Activated naive CD8-positive, alpha-beta T cell treated with anti-CD3 and anti-CD28 coated beads, Interleukin-2, amount 50 U/mL, for 16 hours (primary cell): ENCODE results near the gene RRP1B.
"Not testable (repeated sequence)": the region's sequence is repeated elsewhere in the genome, so short reads cannot be mapped to it uniquely, and the experiment has no call there.

Source experiments
- DNase-seq: peaks from one replicate; pipeline ENCODE4 v3.0.0-alpha.2; 2020; ENCODE audit warnings: low read depth, low spot score

Gene RRP1B

DNA sequence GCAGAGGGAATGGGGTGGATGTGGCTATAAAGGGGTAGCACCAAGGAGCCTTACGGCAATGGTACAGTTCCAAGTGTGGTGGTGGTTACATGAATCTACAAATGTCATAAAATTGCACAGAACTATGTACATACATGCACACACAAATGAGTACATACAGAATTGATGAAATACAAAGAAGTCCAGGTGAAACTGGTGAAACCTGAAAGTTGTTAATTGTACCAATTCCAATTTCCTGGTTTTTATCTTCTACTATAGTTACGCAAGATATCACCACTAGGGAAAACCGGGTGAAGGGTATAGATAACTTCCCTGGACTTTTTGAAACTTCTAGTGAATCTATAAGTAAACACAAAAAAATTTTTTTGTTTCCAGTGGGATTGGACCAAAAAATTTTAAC lies 19.0 kb upstream of the RRP1B start:
- DNase-seq: no peak

DNA sequence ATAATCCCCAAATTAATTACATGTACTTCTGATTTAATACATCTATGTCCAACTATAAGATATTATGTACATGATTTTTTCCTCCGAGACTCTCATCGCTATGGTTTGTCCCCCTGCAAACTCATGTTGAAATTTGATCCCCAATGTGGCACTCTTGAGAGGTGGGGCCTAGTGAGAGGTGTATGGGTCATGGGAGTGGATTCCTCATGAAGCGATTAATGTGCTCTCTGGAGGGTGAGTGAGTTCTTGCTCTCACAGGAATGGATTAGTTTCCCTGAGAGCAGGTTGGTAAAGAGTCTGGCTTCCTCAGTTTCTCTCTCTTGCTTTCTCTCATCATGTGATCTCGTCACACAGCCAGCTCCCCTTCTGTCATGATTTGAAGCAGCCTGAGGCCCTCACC lies 16.2 kb upstream of the RRP1B start:
- no peak for DNase-seq

DNA sequence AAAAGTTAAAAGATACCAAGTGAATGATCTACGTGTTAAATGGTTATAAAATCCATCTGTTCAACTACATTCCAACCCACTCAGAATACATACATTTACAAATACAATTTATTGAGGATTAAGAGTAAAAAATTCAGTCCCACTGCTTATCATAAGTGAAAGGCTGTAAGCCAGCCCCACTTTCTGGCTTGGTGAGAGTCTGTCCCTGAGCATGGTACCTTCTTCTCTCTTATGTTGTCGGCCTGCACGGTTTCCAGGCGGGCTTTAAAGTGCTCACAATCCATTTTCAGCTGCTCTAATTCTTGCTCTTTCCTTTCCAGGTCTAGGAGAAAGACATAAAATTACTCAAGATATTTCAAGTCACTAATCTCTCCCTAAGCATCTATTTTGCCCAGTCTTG lies 15.3 kb upstream of the RRP1B start:
- no peak for DNase-seq

DNA sequence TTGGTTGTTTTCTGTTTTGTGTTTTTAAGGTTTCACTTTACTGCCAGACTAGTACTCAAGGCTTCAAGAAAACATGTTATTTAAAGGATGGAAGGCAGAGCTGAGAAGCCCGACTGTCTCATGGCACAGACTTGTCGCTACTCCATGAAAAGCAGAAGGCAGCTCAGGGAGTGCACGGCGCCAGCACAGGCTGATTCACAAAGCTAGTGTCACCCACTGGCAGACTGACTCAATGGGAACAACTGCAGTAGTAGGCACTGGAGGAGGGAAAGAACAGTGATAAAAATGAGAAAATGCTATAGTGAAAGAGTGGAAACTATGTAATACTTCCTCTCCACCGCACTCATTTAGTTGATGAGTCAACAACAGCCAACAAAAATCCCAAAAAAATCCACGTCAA lies 14.8 kb upstream of the RRP1B start:
- no peak for DNase-seq

- no peak for DNase-seq
Measured at GRCh38 chr21:43645136-43645891, 14.0 kb upstream of the RRP1B start.

- DNase-seq: no peak
Measured at GRCh38 chr21:43645976-43646375, 13.4 kb upstream of the RRP1B start.

- peak; percentile 72 for DNase-seq
Measured at GRCh38 chr21:43646550-43647260, 12.7 kb upstream of the RRP1B start.

DNA sequence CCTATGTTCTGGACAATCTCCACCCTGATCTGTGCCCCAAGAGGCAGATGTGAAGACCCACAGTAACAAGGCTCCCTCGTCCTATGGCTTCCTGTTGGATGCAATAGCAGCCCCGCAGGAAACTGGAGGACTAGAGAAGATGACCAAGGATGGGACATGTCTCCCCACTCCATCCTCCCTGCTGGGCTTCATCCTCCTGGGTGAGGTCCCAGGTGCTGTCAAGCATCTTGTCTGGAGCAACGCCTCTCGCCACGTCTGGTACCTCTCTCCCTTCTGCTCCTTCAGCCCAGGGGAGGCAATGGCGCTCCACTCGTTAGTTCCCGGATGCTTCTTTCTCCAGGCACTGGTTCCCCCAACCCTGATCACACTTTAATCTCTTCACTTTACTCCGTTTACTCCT lies 11.2 kb upstream of the RRP1B start:
- no peak for DNase-seq

DNA sequence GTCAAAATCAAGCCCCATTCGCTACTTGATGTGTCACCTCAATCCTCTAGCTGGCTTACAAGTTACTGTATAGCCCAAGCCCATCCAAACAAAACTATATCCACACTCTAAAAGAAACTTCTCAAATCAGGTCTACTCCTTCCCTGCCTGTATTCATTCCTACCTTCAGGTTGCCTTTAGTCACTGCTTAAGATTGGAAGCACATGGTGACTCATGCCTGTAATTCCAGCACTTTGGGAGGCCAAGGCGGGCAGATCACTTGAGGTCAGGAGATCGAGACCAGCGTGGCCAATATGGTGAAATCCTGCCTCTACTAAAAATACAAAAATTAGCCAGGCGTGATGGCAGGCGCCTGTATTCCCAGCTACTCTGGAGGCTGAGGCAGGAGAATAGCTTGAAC lies 7.4 kb upstream of the RRP1B start:
- DNase-seq: not testable (repeated sequence)

DNA sequence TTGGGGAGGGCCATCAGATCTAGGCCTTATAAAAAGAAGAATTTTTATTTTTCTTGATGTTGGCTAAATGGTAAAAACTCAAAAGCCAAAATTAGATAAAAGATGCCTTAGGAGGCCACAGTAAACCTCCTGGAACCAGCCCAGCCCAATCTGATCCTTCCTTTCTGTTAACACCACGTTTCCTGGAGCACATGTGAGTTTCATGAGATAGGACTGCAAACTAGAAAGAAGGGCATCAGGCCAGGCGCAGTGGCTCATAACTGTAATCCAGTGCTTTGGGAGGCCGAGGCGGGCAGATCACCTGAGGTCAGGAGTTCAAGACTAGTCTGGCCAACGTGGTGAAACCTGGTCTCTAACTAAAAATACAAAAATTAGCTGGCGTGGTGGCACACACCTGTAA lies 6.7 kb upstream of the RRP1B start:
- no peak for DNase-seq

DNA sequence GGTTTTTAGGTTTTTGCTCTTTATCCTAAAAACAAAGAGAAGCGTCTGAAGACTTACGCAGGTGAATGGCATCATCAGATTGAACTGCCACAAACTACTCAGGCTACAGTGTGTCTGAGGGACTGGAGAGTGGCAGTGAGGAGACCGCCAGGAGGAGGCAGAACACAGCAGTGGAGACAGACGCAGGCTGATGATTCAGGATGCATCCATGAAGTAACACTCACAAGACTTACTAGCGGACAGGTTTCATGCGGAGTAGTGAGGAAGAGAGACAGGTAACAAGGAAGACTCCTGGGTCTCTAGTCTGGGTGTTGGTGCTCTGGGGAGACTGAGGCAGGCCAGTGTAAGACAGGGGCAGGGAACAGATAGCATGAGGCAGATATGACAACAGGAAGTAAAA lies 5.7 kb upstream of the RRP1B start:
- DNase-seq: no peak

GRCh38 chr21:43654806-43655489 lies 4.4 kb upstream of the RRP1B start:
- no peak for DNase-seq

GRCh38 chr21:43657355-43658087 lies 1.8 kb upstream of the RRP1B start:
- no peak for DNase-seq

DNA sequence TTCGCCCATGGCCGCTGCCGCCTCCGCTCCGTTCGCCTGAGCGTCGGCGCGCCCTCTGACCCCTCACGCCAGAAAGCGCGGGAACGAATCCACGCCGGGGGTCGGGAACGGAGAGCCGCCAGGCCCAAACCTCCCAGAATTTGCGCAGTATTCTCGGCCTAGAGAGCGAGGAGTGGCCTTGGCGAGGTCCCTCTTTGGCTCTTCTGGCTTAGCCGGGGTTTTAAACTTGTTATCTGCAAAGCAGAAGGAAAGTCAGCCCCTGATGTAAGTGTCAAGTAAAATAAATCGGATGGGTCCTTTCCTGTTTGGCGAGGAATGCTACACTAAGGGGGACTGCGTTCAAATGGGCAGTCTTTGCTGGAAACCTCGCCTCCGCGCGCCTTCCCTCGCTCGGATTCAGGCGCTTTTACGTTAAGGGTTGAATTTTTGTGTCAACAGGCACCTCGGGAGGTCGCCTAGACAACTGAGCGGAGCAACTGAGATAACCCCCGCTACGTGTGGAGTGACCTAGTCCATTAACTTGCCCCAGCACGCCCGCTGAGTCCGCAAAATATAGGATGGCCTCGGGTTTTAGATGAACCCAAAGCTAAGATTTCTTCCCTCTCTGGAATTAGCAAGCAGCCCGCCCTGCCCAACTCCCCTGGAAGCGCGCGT lies 1.1 kb upstream of the RRP1B start:
- no peak for DNase-seq

DNA sequence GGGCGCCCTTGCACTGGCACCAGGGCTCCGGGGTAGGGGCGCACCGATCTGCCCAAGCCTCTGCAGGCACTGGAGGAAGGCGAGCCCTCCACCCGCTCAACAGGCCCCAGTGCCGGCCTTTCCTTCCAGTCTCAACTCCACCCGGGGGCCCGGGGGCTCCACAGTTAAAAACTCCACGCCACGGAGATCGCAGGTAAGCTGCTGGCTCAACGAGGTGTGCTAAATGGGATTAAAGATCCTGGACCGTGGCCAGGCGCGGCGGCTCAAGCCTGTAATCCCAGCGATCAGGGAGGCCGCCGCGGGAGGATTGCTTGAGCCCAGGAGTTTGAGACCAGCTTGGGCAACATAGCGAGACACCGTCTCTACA lies 608 bp upstream of the RRP1B start:
- no peak for DNase-seq

DNA sequence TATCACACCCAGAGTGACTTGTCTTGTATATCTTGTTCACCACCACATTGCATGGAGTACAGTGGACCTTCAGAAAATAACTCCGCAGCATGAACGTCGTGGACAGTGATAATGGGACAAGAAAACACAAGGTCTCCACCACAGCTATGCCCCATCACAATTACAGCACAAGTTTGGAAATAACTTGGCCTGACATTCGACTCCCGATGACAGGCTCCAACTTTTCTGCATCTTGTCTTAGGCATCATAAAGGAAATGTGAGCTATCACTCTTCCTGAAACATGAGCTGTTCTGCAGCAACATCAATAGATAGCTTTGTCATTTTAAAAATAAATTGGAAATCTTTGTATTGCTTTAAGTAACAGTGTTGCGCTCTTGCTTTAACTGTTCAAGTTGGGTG lies 2.9 kb downstream of the RRP1B start:
- no peak for DNase-seq

DNA sequence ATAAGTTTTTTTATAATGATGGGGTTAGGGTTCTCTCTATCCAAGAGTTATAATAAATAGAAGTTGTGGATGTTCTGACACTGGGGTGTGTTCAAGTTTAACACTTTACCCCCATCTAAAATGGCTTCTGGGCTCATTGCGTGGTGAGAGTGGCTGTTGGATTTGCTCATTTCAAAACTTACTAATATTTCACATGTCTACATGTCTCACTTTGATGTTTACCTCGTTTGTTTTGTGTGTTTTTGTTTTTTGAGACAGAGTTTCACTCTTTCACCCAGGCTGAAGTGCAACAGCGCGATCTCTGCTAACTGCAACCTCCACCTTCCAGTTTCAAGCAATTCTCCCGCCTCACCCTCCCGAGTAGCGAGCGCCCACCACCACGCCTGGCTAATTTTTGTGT lies 3.7 kb downstream of the RRP1B start:
- no peak for DNase-seq

DNA sequence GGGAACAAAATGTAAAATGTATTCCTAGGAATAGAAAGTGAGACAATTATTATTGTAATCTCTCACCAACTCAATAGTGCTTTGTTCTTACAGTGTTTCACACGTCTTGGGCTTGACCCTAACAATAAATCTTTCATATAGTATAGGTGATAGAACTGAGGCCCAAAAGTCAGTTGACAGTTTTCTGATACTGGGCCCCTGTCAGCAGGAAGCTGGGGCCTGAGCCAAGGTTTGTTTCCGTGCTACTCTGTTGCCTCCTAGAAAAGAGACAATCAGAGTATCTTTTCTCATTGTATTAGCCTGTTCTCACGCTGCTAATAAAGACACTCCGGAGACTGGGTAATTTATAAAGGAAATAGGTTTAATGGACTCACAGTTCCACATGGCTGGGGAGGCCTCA lies 5.0 kb downstream of the RRP1B start:
- DNase-seq: no peak

DNA sequence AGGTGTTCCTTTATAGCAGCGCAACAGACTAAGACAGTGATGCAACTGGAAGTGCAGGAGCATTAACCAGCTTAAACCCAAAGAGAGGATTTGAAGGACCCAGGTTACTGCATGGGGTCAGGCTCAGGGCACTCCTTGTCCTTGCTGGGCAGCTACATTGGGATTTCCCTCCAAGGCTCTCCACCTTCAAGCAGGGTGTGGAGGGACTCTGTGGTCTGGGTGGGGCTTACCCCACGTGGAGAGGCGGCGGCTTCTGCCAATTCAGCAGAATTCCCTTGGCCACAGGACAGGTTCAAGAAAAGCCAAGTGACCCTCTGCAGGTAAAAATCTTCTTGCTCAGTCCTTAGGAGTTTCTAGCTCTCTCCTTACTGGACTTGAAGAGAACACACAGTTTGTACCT lies 6.5 kb downstream of the RRP1B start:
- no peak for DNase-seq

DNA sequence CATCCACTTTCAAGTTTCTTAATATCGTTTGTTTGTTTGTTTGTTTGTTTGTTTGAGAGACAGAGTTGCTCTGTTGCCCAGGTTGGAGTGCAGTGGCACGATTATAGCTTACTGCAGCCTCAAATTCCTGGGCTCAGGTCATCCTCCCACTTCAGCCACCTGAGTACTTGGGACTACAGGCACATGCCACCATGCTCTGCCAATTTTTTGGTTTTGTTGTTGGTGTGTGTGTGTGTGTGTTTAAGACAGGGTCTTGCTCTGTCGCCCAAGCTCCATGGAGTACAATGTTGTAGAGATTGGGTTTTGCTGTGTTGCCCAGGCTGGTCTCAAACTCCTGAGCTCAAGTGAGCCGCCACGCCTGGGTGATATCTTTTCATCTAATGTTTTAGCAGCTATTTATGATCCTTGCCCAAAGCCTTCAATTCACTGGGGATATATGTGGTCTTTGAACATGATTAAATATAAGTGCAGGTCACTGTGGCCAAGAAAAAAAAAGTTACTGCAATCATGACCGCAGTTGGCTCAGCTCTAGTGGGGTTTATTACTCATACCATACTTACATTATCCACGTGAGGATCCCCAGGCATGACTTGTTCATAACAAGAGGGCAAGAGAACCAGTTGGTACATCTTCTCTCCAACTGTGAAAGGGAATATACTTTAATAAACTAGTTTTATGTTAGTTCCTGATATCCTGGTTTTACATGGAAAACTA lies 8.0 kb downstream of the RRP1B start:
- DNase-seq: no peak
